Activated CD4-positive, alpha-beta T cell treated with anti-CD3 and anti-CD28 coated beads, Interleukin-2, amount 50 U/mL, for 4 hours (primary cell): ENCODE data around the gene SLC45A3.
"Not testable (repeated sequence)": the region's sequence is repeated elsewhere in the genome, so short reads cannot be mapped to it uniquely, and the experiment has no call there.

Source experiments
- DNase-seq, 2 experiments: peaks; one replicate each; pipeline ENCODE4 v3.0.0-alpha.2; 2020

Gene SLC45A3

DNA sequence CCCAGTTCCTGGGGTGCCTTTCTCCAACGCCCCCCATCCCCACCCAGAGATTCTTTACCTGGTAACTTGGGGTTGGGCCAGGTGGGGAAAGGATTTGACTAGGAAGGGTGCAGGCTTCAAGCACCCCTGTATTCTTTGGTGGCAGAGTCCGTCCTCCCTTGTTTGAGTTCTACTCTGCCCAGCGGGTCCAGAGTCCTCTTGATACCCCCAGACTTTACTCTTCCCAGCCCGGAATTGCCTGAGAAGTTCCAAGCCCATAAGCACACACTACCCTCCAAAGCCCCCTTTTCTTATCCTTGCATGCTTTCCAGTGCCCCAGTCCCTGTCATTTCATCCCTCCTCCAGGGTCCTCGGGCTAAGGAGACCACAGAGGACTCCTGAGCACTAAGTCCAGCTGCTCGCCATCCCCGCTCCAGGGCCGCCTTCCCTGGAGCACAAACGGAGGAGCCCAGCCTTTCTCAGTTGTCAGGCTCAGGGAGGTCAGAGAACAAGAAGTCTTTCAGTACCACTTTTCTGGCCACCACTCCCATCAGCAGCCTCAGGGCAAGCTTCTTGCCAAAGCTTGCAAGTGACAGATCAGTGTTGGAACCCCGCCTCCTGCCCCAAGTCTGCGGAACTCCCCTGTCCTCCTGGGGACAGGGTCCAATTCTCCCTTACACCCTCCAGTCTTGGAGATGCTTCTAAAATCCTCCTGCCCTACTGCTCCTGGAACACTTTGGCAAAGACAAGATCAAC is 12.2 kb downstream of the SLC45A3 start:
- no peak for DNase-seq

DNA sequence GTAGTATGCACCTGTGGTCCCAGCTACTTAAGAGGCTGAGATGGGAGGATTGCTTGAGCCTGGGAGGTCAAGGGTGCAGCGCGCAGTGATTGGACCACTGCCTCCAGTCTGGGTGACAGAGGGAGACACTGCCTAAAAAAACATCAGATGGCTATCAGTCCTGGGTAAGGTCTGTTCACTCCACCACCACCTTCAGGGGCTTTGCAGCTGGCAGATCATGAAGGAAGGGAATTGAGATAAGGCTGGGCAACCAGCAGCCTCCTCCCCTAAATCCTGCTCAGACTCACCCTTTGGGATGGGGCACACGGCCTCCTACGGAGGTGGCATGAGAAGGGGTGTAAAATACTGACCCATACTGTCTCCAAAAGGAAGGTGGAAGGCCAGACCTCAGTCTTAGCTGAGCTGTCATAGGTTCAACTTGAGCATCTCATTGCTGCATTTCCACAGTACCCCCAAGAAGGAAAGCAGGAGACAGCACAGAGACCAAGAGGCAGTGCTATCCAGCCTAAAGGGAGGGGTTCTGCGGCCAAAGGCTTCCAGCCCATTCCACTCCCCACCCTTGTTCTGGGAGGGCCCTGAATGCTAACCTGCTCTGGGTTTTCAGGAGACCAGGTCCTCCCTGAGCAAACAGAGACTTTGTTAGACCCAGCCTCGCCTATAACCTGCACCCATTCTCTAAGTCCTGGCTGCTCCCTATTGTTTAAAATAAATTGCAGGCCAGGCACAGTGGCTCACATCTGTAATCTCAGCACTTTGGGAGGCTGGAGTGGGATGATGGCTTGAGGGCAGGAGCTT is 13.7 kb downstream of the SLC45A3 start:
- no peak for DNase-seq

DNA sequence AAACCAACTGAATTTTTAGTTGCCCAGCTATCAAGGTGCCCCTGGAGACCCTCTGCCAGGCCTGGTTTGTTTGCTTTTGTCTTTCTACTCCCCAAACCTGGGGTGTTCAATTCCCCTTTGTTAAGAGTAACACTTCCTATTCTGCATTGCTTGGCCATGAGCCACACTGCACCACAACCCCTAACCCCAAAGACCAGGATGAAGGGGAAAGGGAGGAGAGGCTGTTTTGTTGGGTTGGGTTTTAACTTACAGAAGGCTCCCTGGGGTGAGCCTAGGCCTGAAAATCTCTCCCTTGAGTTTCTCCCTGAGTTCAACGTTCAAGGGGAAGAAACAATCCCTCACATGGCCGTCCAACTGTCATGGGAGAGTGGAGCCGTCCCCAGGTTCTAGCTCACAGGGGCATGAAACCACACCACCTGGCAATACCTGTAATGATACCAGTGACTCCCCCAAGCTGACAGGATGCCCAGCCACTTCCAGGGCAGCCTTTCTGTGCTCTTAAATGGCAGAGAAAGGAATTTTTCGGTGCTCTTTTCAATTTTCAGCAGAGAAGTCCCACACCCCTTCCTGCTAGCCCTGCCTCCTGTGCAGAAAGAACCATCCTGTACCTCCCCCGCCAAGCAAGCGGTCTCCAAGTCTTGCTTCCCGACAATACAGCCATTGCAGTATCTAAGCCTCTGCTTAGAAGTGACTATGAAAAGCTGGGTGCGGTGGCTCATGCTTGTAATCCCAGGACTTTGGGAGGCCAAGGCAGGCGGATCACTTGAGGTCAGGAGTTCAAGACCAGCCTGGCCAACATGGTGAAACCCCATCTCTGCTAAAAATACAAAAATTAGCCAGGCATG is 14.9 kb downstream of the SLC45A3 start:
- no peak for DNase-seq

DNA sequence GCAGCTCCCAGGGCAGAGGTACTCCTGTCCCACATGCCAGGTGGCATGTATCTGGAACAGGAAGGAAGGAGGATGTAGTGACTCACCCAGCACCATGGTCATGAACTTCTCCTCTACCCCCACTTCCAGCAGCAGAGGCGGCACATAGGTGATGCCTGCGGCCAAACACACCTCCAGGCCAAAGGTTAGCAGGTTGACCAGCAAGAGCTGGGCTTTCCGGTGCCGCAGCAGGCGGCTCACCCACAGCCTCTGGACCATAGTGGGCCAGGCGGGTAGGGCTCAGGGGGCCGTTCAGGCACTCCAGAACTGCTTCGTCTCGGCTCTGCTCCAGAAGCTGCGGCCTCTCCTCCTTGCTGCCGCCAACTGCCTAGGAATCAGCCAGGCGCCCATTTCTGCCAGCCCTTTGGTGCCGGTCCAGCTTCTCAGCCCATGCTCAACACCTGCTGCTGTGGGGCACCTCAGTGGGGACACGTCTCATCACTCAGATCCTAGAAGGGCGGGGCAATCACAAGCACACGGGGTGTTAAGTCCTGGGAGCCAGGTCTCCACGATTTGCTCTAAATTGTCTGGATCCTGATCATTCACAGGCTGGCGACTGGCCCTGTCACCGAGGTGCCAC is 15.8 kb downstream of the SLC45A3 start:
- DNase-seq, result no peak

DNA sequence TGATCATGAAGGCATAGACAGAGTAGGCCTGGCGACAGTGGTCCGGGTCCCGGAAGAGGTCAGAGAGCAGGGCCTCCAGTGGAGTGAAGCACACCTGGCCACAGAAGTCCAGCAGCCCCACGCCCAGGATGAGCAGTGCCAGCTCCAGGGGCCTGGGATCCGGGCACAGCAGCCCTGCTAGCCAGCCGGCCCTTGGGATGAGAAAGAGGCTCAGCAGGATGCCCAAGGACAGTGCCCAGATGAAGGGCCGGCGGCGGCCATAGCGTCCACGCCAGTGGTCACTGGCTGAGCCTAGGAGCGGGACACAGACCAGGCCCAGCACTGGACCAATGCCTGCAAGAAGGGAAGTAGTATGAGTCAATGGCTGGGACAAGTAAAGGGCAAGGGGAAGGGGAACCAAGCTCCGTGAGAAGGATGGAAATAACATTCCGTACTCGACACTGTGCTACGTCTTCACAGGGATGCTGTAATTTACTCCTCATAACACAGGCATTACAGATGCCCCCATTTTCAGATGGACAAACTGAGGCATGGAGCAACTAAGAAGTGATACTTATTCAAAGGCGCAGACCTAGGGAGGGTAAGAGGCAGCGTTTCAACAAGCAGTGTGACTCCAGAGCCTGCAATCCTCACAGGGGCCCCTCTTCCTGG is 16.9 kb downstream of the SLC45A3 start:
- no peak for DNase-seq

DNA sequence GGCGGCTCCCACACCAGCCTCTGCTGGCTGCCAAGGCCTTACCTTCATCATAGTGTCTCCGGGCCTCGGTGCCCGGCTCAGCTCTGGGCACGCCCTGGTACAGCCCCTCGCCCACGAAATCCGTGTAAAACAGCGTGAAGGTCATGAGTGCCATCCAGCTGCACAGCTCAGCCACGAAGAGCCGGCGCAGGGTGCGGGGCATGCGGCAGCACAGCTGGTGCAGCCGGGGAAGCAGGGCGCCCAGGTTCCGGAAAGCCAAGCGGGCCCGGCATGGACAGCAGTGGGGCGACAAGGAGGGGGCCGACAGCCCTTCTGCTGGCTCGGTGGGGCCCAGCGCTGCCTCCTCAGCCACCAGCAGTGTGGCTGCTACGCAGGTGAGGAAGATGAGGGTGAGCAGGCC is 17.5 kb downstream of the SLC45A3 start:
- DNase-seq, result no peak

DNA sequence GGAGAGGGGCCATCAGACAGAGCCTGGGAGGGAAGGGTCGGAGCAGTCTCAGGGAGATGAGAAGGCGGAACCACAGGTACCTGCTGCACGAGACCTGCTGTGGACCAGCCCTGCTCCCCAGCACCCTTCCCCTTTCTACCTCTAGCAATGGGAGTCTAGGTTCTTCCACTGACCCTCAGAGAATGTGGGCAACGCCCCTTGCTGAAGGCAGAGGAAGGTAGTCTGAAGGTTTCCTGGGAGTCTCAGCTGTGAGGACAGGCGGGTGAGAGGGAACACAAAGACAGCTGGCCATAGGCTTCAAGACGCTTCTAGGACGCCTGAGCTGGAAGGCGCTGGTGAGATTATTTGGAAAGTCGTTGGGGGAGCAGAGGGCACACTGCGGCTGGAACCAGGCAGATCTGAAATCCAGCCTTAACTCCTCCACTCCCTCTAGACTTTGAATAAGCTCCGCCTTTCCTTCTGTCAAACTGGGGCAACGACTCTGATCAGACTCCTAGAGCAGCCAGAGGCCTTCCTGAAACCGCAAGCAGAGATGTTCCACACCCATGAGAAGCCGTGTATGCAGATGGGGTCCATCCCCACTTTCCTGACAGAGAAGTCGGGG is 18.1 kb downstream of the SLC45A3 start:
- no peak for DNase-seq

DNA sequence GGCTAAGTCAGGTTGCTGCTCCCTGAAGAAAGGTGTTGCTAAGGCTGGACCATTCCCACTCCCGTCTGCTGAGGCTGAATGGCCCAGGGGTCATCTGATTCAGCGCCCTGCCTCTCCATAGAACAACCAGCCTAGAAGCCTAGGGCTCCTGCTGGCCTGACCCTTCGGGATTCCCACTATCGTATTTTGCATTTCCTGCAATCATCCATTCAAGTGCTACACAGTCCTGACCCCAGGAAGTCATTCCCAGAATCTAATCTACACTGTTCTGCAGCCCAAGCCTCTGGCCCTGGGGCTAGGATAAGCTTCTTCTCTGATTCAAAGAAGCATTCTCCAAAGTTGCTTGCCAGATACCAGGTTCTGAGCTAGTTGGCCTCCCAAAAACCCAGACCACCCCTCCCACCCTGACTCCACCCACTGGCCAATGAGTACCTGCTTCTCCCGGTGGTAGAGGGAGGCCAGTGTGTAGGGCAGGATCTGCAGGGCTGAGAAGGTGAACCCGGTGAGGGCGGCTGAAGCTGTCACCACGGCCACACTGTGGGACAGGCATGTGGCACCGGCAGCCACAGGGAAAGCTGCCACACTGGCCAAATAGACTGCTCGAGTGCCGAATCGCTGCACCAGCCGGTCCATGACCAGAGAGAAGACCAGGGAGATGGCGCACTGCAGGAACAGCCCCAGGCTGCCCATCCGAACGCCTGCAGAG is 18.7 kb downstream of the SLC45A3 start:
- DNase-seq, result no peak

DNA sequence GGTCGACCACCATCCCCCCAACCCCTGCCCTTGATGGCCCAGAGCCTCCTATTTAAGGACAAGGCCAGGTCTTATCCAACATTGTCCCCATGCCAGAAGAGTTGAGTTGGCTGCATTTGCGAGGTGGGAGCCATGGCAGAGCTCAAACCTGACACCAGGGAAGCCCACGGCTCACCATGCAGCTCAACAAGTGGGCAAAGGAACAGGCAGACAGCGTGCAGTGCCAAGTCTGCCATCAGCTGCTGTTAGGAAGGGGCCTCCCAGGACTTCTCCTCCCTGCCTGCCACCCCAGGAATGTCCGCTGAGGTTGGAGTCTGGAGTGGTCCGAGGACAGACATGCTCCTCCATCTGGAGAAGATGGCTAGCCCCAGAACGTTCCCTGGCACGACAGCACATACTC is 19.9 kb downstream of the SLC45A3 start:
- DNase-seq, result no peak

DNA sequence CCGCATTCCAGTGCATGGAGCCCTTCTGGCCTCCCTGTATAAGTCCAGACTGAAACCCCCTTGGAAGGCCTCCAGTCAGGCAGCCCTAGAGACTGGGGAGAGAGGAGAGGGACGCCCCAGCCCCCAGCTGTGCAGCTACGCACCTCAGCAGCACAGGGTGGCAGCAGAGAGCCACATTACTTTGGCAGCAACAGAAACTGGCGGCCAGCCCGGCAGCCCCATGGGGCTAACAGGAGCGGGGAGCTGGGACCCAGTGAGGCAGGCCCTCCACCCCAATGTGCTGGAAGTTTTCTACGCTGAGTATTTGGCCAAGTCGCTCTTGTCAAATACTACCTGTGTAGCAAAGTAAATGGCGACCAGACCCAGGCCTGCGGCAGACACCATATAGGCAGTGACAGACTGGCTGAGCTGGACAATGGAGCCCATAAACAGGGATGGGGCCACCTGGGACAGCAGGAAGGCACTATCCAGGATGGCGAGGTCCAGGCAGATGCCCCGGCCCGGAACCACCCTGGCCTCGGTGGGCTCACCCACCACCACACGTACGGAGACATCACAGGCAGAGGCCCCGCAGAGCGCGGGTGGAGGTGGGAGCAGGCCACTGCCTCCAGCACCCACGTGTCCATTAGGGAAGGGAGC is 21.2 kb downstream of the SLC45A3 start:
- DNase-seq, result peak; percentile 73 to 75

DNA sequence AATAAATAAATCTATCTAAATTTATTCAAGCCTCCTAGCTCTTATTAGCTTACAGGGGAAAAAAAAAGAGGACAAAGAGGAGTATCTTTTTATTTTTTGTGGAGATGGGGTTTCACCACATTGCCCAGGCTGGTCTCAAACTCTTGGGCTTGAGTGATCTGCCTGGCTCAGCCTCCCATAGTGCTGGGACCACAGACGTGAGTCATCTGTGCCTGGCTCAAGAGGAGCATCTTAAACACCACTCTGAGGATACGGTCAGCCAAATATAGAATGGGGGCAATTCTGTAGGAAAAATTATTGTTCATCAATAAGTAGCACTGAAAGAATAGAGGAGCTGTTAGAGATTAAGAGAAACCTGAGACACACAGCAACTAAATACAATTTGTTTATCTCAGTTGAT is 24.1 kb downstream of the SLC45A3 start:
- DNase-seq, result no peak

DNA sequence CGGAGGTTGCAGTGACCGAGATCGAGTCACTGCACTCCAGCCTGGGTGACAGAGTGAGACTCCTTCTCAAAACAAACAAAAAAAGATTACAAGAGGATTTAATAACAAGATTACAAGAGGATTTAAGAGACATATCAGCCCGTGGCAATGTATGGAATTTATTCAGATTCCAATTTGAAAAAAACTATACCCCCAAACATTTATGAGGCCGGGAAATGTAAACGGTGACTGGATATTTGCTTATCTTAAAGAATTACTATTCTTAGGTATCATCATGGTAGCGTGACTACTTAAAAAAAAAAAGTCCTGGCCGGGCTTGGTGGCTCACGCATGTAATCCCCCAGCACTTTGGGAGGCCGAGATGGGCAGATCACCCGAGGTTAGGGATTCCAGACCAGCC is 27.3 kb downstream of the SLC45A3 start:
- DNase-seq, result no peak

DNA sequence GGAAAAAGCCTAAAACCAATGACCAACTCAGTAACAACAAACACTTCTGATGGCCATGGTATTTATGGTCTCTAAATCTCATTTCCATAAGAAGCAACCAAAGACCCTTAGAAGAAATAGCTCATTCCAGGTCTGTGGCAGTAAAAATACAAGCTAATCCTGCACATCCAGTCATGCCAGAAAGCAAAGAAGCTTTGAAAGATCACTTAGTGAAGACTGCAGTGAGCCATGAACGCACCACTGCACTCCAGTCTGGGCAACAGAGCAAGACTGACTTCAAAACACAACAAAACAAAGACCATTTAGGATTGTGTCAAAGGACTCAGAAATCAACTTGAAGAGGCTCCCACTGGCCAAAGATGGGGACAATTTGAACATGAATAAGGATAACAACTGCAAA is 30.1 kb downstream of the SLC45A3 start:
- no peak for DNase-seq

DNA sequence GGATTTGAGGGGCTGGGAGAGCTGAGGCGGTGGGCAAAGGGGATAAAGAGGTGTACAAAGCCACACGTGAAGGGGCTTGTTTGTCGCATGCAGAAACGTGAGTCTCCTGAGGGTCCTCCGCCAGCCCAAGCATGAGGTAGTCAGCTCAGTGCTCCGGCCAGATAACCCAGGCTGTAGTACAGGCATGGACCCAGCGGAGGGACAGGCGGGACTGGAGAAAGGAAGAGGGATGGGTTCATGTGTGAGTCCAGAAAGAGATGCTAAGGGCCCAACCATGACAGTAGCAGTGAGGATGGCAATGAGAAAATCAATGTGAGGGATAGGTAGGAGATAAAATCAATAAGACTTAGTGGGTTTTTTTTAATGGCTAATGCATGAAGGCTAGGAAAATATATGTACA is 34.8 kb downstream of the SLC45A3 start:
- DNase-seq, result no peak

DNA sequence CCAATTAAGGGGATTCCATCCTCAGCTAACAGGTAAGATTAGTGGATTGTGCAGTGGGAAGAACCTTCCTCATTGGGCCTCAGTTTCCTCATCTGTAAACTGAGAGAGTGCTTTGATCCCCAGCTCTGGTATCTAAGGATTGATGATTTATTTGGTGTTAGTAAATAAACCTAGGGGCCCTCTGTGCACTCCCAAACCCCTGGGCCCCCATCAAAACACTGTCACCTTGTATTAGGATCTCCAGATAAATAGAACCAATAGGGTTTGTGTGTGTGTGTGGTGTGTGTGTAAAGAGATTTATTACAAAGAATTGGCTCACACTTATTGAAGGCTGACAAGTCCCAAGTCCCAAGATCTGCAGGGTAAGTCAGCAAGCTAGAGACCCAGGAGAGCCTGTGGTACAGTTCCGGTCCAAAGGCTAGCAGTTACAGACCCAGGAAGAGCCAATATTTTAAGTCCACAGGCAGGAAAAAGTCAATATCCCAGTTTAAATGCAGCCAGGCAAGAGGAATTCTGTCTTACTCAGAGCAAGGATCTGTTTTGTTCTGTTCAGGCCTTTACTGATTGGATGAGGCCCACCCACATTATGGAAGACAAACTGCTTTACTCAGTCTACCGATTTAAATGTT is 37.5 kb downstream of the SLC45A3 start:
- DNase-seq, result no peak

DNA sequence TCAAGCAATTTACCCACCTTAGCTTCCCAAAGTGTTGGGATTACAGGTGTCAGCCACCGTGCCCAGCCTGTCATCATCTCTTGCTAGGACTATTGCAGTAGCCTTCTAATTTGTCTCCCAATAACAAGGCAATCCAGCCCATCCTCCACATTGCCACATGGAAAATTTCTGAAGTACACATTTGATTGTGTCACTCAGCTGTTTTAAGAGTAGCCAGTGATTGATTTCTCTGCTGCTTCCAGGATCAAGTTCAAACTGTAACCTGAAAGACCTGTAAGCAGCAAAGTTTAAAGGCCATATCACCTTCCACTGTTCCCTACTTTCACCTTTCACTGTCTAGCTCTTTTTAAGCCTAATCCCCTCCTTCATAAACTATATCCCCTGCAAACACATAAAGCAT is 40.7 kb downstream of the SLC45A3 start:
- no peak for DNase-seq

DNA sequence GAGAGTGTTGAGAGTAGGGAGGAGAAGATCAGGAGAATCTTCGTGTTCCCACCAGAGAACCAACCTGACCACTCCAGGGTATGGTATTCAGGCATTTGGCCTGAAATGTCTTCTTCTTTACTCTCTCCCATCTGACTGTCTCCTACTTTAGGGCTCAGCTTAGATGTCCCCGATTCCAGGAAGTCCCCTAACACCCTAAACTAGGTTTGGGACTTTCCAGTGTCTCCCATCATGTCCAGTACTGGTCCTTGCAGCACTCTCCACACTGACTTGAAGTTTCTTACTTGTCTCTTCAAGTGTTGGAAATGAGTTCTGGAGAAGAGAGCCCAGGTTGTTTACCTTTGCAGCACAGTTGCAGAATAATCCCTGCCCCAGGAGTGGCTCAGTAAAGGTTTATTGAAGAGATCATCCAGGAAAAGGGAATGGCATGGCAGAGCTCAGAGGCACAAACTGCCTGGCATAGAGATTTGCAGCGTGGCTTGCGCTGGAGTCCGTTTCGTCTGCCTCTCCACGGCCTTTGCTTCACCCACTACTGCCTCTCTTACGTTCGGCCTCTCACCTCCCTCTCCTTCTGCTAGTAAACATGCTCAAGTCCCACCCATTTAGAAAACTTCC is 42.3 kb downstream of the SLC45A3 start:
- no peak for DNase-seq

DNA sequence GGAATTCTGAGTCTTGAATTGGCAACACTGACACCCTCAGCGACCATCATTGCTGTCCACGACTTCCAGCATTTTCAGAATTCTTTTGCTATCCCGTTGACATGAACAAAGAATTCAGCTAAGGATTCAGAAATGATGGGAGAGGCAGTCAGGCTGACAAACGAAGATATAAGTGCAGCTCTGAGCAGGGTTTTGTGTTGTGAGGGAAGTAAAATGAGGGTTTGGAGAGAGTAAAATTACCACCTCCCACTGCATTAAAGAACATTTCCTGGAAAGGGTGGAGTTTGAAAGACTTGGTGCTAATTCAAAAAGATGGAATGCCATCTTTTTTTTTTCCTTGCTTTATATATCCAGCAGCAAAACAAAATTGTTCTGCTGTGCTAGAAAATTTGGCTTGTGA is 43.6 kb downstream of the SLC45A3 start:
- no peak for DNase-seq

DNA sequence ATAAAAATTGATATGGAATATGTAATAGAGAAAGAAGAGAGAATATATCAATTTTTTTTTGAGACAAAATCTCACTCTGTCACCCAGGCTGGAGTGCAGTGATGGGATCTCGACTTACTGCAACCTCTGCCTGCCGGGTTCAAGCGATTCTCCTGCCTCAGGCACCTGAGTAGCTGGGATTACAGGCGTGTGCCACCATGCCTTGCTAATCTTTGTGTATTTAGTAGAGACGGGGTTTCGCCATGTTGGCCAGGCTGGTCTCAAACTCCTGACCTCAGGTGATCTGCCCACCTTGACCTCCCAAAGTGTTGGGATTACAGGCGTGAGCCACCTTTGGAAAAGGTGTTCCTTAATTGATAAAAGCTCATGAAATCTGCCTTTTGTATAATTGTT is 44.2 kb downstream of the SLC45A3 start:
- not testable (repeated sequence) for DNase-seq

DNA sequence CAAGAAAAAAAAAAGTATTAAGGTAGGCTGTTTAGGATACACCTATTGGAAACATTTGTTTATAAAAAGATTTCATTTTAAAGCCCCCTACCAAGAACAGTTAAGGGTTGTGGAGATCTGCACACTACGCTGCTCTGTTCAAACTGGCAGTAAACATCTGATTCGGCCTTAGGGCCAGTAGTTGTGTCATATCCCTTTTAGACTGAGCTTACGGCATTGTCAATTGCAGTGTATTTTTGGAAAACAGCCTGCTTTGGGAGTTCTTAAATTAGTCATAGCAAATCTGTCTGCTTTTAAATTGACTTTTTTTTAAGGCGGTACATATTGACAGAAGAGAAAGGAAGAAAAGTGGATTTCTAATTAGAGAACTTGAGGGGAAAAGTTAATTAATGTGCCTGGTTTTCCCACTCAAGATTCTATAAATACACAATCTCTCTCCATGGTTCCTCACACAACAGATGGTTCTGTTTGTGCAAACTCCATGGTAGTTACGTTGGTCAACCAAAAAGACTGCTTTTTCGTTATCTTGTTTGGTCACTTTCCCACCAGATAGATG is 46.8 kb downstream of the SLC45A3 start:
- DNase-seq, result no peak
